ENCODE results near the gene GORASP2.

Gene GORASP2

GRCh38 chr2:170969030-170969429, 40.0 kb downstream of the GORASP2 start:
- Histone ChIP-seq H3K27me3 (replicated peaks; ENCODE audit: control insufficient read depth, insufficient read depth, low read length) (no peaks in the 10 kb centered on the region), H3K36me3 (ENCODE audit: control insufficient read depth, insufficient read depth, low read length) (peaks cover 12% of the 10 kb centered on the region), H3K4me3 (replicated peaks; ENCODE audit: low read depth, low read length) (no peak overlapping the region)
- no peak for DNase-seq (ENCODE audit: extremely low read depth, insufficient read length)
- no peak for TF ChIP-seq CTCF (IDR thresholded peaks at IDR 0.05; ENCODE audit: insufficient read depth, low read length, poor library complexity, severe bottlenecking)

- no peak for TF ChIP-seq CTCF (IDR thresholded peaks at IDR 0.05; ENCODE audit: insufficient read depth, low read length, poor library complexity, severe bottlenecking)
- DNase-seq (ENCODE audit: extremely low read depth, insufficient read length) = no peak
- Histone ChIP-seq H3K36me3 (ENCODE audit: control insufficient read depth, insufficient read depth, low read length) (peaks cover 12% of the 10 kb centered on the region), H3K4me3 (replicated peaks; ENCODE audit: low read depth, low read length) (no peak overlapping the region), H3K27me3 (replicated peaks; ENCODE audit: control insufficient read depth, insufficient read depth, low read length) (no peaks in the 10 kb centered on the region)
These were observed 40.9 kb downstream of the GORASP2 start for GRCh38 chr2:170969872-170970496.

- no peak for TF ChIP-seq CTCF (IDR thresholded peaks at IDR 0.05; ENCODE audit: insufficient read depth, low read length, poor library complexity, severe bottlenecking)
- no peaks in the 10 kb centered on the region for H3K27me3 ChIP-seq (replicated peaks; ENCODE audit: control insufficient read depth, insufficient read depth, low read length)
- DNase-seq (ENCODE audit: extremely low read depth, insufficient read length) = no peak
- no peak overlapping the region for H3K4me3 ChIP-seq (replicated peaks; ENCODE audit: low read depth, low read length)
- peaks cover 7% of the 10 kb centered on the region for H3K36me3 ChIP-seq (ENCODE audit: control insufficient read depth, insufficient read depth, low read length)
These were observed 42.0 kb downstream of the GORASP2 start for GRCh38 chr2:170971071-170971470.

GRCh38 chr2:170972296-170973224, 43.5 kb downstream of the GORASP2 start:
- Histone ChIP-seq H3K4me3 (replicated peaks; ENCODE audit: low read depth, low read length) (no peak overlapping the region), H3K36me3 (ENCODE audit: control insufficient read depth, insufficient read depth, low read length) (no peaks in the 10 kb centered on the region; the same call in none of the 2 replicates), H3K27me3 (replicated peaks; ENCODE audit: control insufficient read depth, insufficient read depth, low read length) (no peaks in the 10 kb centered on the region)
- no peak for TF ChIP-seq CTCF (IDR thresholded peaks at IDR 0.05; ENCODE audit: insufficient read depth, low read length, poor library complexity, severe bottlenecking)
- no peak for DNase-seq (ENCODE audit: extremely low read depth, insufficient read length)

- peak overlapping the region; percentile 41 for H3K4me3 ChIP-seq (replicated peaks; ENCODE audit: low read depth, low read length)
- H3K36me3 ChIP-seq (ENCODE audit: control insufficient read depth, insufficient read depth, low read length) = no peaks in the 10 kb centered on the region; the same call in none of the 2 replicates
- no peaks in the 10 kb centered on the region for H3K27me3 ChIP-seq (replicated peaks; ENCODE audit: control insufficient read depth, insufficient read depth, low read length)
- TF ChIP-seq CTCF (IDR thresholded peaks at IDR 0.05; ENCODE audit: insufficient read depth, low read length, poor library complexity, severe bottlenecking) = no peak
- DNase-seq (ENCODE audit: extremely low read depth, insufficient read length) = no peak
These were observed 44.1 kb downstream of the GORASP2 start for GRCh38 chr2:170973225-170973491.
